Activated CD4-positive, alpha-beta T cell treated with anti-CD3 and anti-CD28 coated beads, Interleukin-2, amount 50 U/mL, for 16 hours (primary cell): ENCODE data around the gene KIF19.

Experiments
- DNase-seq: peaks from one replicate; pipeline ENCODE4 v3.0.0-alpha.2; 2020

The KIF19 gene

DNA sequence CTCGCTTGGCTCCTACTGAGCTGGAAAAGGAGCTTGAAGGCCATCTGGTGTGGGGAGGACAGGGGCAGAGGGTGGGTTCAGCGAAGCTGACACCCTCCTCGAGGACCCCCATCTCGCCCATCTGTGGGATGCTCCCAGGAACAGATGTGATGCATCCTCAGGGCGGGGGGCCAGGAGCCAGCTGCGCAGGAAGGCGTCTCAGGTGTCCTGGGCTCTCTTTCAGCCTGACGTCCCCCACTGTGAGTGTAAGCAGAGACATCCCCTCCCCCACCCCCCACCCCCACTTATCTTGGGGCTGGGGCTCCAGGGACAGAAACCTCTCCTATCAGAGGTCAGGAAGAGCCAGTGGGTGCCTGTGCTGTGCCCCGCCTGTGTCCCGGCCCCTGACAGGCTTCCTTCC, 16.2 kb downstream of the KIF19 start:
- no peak for DNase-seq

DNA sequence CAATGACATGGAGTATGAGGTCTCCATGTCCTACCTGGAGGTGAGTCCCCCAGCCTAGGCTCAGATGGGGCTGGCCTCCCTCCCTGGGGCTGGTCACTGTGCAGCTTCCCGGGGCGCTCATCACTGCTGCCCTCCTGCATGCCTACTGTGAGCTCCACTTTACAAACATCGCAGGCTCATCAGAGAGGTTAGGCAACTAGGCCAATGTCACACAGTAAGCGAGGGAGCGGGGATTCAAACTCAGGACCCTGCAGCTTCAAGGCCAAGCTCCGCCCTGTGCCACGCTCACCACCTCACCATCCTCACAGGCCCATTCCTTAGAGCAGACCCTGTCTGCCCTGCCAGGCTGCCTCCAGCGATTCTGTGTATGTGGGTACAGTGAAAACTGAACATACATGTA, 17.1 kb downstream of the KIF19 start:
- DNase-seq = no peak

DNA sequence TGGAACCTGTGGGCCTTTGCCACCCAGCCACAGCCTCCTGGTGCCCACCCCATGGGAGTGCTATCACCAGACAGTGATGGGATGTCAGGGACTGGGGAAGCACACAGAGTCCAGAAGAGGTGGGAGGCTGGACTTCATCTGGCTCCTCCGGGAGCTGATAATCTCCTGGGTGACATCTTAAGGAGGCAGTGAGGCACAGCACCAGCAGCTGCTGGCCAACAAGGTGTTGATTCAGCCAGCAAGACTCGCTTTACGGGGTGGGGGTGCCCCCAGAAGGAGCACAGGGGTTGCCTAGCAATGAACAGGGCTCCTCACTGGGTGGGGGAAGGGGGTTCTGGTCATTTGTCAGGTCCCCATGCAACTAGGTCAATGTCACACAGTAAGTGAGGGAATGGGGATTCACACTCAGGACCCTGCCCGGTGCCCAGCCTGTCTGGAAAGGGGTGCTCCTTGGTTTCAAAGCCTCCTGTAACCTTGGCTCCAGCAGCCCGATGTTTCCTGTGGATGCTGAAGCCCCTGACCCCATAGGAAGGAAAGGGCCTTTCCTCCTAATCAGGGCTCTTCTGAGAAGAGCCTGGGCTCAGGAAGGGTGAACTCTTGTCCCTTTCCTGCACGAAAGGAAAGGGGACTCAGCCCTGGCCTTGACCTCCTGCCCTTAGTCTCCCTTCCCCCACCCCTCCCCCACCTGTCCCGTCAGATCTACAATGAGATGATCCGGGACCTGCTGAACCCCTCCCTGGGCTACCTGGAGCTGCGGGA, 17.7 kb downstream of the KIF19 start:
- DNase-seq = no peak

DNA sequence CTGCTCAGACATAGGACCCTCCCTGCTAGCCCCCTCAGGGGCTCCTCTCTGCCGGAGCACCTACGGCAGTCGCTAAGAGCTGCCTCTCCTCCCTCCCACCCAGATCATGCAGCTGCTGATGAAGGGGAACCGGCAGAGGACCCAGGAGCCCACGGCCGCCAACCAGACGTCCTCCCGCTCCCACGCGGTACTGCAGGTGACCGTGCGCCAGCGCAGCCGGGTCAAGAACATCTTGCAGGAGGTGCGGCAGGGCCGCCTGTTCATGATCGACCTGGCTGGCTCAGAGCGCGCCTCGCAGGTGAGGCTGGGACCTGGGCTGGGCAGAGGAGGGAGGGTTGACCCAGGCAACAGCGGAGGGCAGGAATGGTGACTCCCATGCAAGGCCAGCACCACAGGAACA, 18.6 kb downstream of the KIF19 start:
- no peak for DNase-seq

DNA sequence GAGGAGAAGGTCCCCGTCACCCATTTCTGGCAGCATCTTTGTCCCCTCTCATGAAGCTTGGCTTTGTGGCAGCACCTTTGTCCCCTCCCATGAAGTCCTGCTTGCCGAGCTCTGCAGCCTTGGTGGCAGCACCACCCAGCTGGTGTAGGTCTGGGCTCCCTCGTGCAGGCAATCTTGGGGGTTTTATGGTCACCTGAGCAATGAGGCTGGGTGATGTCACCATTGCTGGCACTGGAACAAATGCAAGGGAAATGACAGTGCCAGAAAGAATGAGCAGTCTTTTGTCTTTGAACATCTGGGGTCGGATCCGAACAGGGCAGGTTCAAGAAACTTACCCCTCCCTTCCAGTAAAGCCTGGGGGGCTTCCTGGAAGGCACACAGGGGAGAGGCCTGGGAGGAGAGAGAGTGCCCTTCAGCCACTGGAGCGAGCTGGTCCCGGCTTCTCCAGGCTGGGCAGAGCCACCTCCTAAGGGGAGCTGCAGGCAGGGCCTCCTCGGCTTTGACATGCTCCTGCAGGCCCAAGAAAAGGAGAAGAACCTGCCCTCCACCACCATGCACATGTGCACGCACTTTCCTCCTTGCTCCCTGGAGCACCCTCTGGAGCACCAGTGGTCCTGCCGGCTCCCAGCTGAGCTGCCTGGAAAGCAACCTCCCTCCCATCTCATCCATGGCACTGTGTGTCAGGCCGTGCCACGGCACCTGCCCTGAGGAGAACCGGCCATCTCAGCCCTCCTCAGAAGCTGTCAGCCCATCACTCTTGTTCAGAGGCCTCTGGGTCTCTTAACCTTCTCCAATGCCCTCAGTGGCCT, 19.6 kb downstream of the KIF19 start:
- no peak for DNase-seq

DNA sequence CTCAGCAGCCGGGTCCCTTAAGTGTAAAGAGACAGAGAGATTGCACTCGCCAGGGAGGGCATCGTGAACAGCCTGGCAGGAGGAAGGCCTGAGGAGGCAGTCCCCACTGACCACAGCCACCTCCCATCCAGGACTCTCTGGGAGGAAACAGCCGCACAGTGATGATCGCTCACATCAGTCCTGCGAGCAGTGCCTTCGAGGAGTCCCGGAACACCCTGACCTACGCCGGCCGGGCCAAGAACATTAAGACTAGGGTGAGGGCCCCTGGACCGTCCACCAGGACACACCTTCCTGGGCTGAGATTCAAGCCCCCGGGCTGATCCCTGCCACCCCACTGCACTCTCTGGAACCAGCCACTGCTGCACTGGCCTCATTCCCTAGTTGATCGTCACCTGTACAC, 21.6 kb downstream of the KIF19 start:
- DNase-seq = no peak

DNA sequence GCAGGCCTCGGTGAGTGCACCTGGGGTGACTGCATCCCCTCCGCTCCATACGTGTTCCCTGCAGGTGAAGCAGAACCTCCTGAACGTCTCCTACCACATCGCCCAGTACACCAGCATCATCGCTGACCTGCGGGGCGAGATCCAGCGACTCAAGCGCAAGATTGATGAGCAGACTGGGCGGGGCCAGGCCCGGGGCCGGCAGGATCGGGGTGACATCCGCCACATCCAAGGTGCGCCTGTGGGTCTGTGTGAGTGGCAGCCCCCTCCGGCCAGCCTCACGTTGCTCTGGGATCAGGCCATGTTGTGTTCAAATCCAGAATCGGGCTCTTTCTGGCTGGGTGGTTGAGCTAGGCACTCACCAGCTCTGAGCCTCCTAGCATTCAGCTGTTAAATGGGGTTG, 23.1 kb downstream of the KIF19 start:
- DNase-seq = no peak

DNA sequence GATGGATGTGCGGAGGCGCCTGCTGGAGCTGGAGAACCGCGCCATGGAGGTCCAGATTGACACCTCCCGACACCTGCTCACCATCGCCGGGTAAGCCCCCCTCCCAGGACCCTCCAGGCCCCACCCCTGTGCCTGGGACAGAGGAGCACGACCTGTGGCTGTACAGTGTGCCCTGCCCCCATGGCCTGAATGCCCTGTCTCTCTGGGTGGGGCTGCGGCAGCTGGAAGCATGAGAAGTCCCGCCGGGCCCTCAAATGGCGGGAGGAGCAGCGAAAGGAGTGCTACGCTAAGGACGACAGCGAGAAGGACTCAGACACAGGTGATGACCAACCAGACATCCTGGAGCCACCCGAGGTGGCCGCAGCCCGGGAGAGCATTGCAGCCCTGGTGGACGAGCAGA, 24.5 kb downstream of the KIF19 start:
- no peak for DNase-seq

DNA sequence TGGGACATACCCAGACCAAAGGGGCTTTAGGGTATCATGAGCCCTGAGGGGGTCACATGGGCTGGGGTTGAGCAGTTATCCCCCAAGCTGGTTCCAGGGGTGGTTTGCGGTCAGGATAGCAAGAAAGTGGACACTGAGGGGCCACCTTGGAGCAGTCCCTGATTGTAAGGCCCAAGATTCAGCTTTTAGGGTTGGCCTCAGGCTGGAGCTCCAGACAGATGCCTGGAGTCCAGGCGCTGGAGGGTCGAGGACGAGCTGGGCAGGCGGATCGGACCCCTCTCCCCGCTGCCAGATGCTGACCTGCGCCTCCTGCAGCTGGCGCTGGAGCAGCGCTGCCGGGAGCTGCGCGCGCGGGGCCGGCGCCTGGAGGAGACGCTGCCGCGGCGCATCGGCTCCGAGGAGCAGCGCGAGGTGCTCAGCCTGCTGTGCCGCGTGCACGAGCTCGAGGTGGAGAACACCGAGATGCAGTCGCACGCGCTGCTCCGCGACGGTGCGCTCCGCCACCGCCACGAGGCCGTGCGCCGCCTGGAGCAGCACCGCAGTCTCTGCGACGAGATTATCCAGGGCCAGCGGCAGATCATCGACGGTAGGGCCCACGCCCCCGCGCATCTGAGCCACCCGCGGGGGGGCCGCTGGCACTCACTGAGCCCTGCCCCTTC, 25.7 kb downstream of the KIF19 start:
- peak; percentile 21 for DNase-seq

DNA sequence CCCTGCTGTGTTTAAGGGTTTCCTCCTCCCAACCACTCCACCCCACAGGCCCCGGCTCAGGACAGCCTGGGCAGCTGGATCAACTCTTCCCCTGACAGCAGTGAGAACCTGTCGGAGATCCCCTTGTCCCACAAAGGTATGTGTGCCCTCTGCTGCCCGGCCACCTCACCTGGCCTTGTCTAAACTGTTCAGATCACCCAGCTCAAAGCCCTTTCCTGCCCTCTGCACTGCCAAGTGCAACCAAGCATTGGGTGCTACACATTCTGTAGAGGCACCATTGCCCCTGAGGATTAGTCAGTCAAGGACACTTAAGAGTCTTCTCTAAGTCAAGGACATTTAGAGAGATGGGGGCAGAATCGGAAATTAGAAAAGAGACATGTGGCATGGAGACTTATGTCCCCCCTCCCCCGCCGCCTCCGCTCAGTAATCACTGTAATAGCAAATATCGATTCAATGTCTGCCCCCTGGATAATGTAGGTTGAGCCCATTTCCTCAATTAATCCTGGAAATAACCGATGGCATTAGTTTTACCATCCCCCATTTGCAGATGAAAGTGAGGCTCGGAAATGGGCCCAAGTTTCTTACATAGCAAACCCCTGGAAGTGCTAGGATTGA, 27.5 kb downstream of the KIF19 start:
- no peak for DNase-seq

DNA sequence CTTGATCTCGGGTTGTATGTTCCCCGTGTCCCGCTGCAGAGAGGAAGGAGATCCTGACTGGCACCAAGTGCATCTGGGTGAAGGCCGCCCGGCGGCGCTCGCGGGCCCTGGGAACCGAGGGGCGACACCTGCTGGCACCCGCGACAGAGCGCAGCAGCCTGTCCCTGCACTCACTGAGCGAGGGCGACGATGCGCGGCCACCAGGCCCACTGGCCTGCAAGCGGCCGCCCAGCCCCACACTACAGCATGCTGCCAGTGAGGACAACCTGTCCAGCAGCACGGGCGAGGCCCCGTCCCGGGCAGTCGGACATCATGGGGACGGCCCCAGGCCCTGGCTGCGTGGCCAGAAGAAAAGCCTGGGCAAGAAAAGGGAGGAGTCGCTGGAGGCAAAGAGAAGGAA, 28.1 kb downstream of the KIF19 start:
- peak; percentile 69 for DNase-seq

DNA sequence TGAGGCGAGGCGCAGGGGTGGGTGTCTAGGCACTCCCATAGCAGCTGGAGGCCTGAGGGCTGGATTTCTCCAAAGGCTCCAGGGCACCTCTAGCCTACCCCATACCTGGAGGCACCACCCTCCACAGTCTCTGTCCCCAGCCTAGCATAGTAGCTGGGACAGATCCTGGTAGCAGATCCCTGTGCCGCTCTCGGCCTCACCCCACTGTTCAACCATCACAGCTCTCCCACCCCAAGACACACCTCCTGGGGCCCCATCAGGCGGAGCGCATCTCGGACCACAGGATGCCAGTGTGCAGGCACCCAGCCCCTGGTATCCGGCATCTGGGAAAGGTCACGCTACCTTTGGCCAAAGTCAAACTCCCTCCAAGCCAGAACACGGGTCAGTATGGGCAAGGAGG, 28.5 kb downstream of the KIF19 start:
- no peak for DNase-seq

DNA sequence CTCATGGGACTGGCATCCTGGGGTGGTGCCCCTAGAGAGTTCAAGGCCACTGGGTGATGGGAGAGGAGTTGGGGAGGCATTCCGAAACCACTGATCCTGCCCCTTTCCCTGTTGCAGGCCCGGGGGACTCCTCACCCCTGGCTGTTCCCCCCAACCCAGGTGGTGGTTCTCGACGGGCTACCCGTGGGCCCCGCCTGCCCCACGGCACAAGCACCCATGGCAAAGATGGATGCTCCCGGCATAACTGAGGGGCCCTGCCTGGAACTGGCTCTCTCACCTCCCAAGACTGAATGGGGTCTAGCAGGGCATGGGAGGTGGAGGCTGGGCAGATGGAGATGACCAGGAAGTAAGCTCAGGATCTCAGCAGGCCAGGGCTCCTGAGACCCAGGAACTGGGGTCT, 29.0 kb downstream of the KIF19 start:
- DNase-seq = no peak

DNA sequence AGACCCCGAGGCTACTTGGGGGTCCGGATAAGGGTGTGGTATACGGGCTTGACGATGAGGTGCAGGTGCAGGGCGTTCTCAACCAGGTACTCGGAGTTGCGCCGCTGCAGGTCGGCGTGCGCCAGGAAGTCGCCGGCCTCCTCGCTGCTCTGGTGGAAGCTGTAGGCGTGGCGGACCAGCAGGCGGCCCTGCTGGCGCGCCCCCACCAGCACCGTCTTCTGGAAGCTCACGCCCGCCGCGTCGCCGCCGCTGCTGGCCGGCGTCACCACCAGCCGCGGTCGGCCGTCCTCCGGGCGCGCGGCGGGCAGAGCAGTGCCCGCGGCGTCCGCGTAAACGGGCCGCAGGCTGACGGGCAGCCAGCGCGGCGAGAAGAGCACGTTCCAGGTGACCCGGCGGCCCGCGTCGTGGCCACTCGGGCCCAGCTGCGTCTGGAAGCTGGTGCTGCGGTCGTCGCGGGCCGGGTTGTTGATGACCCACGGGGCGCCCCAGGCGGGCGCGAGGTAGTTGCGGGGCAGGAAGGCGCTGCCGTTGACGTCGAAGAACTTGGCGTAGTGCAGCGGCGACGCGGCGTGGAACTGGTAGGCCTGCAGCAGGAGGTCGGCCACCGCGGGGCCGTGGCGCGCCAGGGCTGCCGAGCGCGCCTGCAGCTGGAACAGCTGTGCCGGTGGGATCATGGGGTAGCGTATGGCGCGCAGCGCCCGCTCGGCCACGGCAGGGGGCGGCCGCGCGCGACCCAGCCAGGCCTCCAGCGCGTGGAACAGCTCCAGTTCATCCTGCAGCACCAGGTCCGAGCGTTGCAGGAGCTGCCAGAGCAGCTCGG, 30.8 kb downstream of the KIF19 start:
- DNase-seq = no peak

DNA sequence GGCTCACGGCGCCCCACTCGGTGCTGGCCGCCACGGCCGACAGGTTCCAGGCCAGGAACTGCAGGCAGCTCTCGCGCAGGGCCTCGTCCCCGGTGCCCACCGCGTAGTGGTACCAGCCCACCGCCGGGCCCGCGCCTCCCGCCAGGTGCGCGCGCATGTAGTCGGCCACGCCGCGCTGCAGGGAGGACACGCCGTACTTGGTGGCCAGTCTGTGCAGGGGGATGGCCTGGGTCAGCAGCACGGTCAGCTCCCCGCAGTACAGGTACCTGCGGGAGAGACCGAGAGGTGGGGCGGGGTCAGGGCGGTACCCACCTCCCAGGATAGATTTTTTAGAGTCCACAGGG, 31.4 kb downstream of the KIF19 start:
- no peak for DNase-seq

DNA sequence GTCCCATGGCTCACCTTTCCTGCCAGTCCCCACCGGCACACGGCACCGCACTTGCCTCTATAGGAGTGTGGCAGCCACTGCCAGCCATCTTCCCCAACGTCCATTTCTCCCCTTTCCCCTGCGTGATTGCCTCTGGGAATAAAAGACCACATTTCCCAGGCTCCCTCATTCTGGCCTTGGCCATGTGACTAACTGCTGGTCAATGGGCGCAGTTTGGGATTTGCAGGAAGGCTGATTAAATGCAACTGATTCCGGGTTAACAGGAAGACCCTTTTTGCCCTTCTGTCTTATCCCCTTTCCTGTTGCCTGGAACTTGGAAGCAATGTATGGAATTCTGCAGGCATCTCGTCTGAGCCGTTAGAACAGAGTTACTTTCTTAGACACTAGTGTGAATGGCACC, 32.7 kb downstream of the KIF19 start:
- DNase-seq = no peak

DNA sequence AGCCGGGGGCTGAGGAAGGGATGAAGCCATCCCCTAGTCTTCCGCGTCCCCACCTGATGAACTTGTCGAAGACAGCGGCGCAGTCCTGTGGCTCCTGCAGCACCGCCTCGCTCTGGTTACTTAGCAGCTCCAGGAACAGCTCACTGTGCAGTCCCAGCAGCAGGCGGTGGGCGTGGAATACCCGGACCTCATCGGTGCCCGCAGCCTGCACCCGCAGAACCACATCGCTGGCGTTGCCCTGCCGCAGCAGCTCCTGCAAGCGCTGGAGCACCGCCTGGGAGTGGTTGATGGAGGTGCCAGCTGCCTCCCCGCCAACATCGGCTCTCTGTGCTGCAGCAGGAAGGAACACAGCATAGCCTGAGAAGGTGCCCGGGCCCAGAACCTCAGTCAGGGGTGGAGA, 33.9 kb downstream of the KIF19 start:
- no peak for DNase-seq

DNA sequence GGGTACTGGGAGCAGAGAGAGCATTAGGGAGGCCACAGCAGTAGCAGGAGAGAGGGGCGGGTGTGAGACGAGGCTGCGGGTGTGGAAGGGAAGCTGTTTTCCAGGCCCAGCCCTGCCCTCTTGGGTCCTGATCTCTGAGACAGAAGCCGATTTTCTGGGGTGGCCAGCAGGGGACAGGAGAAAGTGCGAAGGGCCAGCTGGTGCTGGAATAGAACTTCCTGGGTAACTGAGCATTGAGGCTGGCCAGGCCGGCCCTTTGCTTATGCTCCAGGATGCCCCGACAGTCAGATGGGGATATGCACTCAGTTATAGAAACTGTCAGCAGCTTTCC, 34.8 kb downstream of the KIF19 start:
- DNase-seq = no peak

DNA sequence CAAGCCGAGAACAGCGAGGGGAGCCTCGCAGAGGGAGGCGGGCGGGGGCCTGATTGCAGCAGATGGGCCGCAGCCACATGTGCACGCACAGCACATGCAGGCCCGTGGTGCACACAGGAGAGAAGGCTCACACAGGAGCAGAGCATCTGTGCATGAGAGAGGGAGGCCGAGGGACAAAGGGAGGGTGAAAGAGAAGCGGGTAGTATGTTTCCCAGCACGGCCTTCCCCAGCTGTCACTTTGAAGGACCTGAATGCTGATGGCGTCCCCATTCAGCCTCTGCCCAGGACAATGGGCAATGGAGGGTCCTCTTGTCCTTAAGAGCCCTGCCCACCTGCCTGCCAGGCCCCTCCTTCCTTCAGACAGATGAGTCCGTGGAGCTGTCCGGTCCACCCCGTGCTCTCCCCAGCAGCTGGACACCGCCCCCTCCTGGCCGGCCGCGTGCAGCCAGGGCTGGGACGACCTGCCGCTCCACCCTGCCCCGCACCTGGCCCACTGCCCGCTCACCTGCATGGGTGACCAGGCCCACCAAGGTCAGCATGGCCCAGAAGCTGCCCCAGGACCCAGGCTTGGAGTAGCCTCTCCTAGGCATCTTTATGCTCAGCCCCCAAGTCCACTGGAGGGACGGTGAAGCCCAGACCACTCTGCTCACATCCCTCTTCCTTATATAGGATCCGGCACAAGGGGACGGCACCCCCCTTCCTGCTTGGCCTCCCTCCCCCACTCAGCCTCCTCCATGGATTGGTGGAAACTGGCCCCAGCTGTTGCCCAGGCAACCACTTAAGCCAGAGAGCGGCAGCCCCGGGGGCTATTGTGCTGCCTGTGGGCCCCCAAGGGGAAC, 35.4 kb downstream of the KIF19 start, which contains the start of gene BTBD17:
BTBD17 (minus strand) TSS at position 639 of the 839 bp plus-strand sequence; CDS start at position 590, 49 bp downstream.
- DNase-seq = no peak

DNA sequence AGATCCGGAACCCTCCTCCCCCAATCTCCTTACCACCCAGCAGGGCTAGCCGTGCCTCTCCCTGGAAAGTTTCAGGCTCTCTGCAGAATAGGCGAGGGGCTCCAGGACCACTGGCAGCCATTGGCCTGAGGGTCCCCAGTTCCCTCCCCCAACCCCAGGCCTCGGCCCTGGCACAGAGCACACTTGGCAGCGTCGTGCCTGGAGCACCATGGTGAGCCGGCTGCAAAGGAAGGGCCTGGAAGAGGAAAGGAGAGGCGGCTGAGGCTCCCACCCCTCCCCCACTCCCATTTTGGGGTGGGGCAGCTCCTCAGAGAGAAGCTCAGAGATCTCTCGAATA, 36.0 kb downstream of the KIF19 start:
- DNase-seq = no peak

DNA sequence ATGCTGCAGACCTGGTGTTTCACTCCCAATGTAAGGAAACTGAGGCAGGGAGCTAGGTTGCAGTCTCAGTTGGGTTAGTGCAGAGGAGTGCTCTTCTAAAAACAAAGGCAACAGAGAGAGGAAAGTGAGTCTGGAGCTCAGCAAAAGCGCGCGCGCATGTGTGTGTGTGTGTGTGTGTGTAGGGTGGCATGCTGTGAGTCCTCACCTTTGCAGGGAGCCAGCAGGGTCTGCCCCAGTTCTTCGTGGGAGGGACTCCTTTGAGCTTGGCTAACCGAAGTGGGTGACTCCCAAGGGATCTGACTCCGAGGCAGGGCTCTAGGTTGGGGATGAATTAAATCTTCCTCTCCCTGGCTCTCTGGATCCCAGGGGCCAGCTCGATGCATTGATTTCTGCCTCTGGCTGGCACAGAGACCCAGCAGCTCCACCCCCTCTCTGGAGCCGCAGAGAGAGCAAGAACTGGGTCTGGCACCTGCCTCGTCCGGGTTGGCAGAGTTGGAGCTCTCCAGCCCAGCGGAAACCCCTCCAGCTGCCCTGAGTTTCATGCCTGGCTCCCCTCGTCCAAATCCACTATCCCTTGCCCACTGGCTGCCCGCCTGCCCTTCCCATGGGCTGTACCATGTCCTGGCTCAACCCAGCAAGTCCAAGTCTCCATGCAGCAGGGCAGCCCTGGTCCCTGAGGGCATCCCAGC, 36.9 kb downstream of the KIF19 start:
- no peak for DNase-seq
